Measurements from ENCODE around the gene CAMK2A.

The CAMK2A gene

DNA sequence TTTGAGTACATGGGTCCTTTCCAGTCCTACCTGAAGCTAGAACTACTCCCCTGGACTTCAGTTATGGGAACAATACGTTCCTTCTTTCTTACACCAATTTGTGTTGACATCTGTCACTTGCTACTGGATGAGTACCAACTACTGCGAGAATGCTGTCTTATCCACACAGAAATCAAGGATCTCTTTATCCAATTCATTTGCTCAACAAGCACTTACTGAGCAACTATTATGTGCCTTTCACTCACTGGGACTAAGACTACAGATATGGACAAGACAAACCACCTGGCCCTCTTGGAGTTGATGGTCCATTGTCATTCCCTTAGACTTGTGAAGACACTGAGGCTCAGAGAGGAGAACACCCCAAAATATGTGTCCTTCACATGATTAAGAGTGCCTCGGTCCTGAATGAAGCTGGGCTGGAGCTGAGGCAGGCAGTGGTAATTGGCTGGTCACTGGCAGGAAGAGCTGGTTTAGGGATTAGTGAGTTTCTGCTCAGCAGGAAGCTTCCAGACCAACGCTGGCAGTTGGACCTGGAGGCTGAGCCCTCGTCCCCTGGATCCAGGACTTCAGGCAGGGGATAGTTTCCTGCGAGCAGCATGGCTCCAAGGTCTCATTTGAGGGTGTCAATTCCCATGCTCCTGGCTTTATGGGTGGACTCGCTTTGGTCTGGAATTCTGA is 21.6 kb upstream of the CAMK2A start:
- Mint-ChIP-seq H3K4me3 (no peak overlapping the region), H3K27ac (no peak overlapping the region), H3K9me3 (no peaks in the 10 kb centered on the region)

DNA sequence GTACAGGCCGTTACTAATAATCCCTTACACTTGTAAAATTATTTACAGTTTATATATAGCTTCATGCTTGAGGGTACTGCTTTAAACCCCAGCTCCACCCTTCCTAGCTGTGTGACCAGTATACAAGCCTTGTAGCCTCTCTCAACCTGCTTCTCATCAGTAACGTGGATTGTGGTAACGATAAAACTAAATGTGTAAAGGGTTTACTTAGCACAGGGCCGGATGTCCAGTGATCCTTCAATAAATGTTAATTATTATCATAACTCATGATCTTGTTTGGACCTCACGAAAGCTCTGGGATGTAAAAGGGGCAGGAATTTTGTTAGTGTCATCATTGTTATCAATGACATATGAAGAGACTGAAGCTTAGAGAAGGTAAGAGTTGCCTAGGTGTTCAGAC is 20.7 kb upstream of the CAMK2A start:
- DNase-seq = no peak
- Mint-ChIP-seq H3K27me3 (peaks cover 0 to 11% of the 10 kb centered on the region in 2 donors), H3K27ac (no peak overlapping the region), H3K4me3 (no peak overlapping the region), H3K4me1 (ENCODE audit: low read depth in 2 of 2) (peaks cover 0 to 5% of the 10 kb centered on the region in 2 donors), H3K36me3 (ENCODE audit: insufficient read depth) (no peaks in the 10 kb centered on the region), H3K9me3 (no peaks in the 10 kb centered on the region)
- no peak for ATAC-seq (replicated peaks)

More for the DNA sequence above, 21.6 kb upstream of the CAMK2A start:
- no peaks in the 10 kb centered on the region for H3K4me1 Mint-ChIP-seq (ENCODE audit: low read depth in 2 of 2)
- no peaks in the 10 kb centered on the region for H3K36me3 Mint-ChIP-seq (ENCODE audit: insufficient read depth)
- H3K27me3 Mint-ChIP-seq = peaks cover 0 to 11% of the 10 kb centered on the region in 2 donors
- no peak for ATAC-seq (replicated peaks)
- DNase-seq = no peak

DNA sequence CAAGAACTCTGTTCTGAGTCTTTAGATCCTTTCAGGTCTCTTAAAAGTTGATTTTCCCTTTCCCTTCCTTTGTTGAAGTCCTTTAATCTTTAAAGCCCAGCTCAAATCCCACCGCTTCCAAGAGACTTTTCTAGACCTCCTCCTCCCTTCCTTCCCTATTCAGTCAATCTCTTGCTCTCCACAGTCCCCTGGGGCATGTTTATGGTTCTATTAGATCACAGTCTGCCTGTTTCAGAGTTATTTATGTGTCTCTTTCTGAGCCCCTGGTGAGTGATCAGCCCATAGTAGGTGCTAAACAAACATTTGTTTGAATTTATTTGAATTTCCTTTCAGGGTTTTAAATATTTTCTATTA is 20.3 kb upstream of the CAMK2A start:
- Mint-ChIP-seq H3K27me3 (peaks cover 0 to 11% of the 10 kb centered on the region in 2 donors), H3K4me1 (ENCODE audit: low read depth in 2 of 2) (peaks cover 0 to 5% of the 10 kb centered on the region in 2 donors), H3K27ac (no peak overlapping the region), H3K9me3 (no peaks in the 10 kb centered on the region), H3K4me3 (no peak overlapping the region), H3K36me3 (ENCODE audit: insufficient read depth) (no peaks in the 10 kb centered on the region)
- no peak for ATAC-seq (replicated peaks)
- DNase-seq = no peak

DNA sequence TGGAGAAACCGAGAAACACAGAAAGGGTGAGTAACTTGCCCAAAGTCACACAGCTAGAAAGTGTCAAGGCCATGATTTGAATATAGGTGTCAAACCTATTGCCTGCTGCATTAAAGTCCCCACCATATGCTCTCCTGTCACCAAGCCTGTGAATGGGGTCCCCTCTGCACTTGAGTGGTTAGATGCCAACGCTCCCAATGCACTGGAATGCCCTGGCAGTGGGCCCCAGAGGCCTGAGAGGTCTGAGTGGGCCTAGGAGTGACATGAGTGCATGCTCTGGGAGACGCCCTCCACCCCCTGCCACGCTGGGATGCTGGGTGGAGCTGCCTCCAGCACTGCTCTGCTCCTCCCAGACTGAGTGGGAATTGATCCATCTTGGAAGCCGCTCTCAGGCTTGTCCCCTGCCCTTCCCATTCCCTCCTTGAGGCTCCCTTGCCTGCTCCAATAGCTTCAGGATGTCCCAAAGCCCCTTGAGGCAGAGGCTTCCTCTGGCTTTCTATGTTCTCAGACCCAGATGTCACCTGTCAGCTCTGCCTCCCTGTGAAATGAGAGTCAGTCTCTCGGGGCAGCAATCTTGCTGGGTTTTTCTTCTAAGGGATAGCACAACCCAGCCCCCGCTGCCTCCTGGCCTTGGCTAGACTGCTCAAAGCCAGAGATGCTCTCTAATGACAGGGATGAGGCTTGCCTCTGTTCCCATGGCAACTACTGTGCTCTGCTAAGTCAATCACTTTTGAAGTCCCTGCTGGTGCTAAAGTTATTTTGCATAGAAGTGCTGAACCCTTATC is 19.7 kb upstream of the CAMK2A start:
- no peak for ATAC-seq (replicated peaks)
- peaks cover 0 to 14% of the 10 kb centered on the region in 2 donors for H3K27me3 Mint-ChIP-seq

DNA sequence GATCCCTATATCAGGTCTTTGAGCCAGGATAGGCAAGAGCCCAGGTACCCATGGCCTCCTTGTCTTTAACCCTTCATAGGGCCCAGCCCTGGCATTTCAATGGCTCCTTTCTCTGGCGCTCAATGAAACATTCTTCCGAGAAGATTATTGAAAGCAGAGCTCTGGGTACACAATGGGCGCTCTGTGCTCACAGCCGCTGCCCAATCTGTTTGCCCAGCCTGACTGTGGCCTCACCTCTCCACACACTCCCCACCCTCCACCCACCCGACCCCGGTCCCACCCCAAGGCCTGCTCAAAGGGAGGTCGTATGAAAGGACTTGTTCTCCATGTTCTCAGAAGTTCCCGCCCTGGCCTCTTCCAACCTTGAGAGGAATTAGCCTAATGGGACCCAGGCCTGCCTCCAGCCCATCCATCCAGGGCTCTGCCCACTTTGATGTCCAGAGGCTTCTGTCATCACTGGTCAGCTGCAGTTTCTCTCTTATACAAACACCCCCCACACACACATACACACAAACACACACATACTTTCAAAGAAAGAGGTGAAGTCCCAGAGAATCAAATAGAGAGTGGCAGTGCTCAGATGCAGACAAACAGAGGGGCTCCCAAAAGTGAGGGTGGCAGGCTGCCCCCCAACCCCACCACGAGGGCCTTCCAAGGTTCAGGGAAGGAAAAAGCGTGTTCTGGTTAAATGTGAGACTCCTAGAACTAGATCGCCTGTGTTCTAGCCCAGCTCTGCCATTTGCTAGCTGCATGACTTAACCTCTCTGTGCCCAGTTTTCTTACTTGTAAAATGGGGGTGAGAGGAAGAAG is 18.2 kb upstream of the CAMK2A start:
- ATAC-seq (replicated peaks) (no peak), DNase-seq (no peak)
- Mint-ChIP-seq H3K4me3 (no peak overlapping the region), H3K27me3 (peaks cover 0 to 28% of the 10 kb centered on the region in 2 donors), H3K4me1 (ENCODE audit: low read depth in 2 of 2) (peaks cover 0 to 5% of the 10 kb centered on the region in 2 donors), H3K27ac (no peak overlapping the region), H3K9me3 (no peaks in the 10 kb centered on the region), H3K36me3 (ENCODE audit: insufficient read depth) (no peaks in the 10 kb centered on the region)

More for the DNA sequence above, 19.7 kb upstream of the CAMK2A start:
- no peaks in the 10 kb centered on the region for H3K9me3 Mint-ChIP-seq
- DNase-seq = no peak
- no peak overlapping the region for H3K27ac Mint-ChIP-seq
- H3K4me3 Mint-ChIP-seq = no peak overlapping the region
- peaks cover 0 to 5% of the 10 kb centered on the region in 2 donors for H3K4me1 Mint-ChIP-seq (ENCODE audit: low read depth in 2 of 2)
- H3K36me3 Mint-ChIP-seq (ENCODE audit: insufficient read depth) = no peaks in the 10 kb centered on the region

DNA sequence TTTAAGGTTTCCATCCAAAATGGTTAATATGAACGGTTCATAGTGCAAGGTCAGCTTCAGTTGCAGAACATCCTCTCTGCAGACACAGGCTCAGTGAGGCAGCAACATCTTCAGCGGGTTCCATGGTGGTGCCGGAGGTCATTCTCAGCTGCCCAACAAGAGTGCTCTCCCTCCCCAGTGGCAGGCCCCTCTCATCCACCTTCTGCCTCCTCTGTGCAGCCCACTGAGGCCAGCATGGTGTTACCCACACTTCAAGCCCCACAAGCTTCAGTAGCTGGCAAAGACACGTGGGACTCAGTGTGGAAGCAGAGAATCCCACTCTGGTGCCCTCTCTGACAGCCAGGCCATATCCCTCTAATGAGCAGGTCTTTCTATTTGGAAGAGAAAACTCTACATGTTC is 17.2 kb upstream of the CAMK2A start:
- Mint-ChIP-seq H3K4me3 (no peak overlapping the region), H3K9me3 (no peaks in the 10 kb centered on the region), H3K27me3 (peaks cover 2 to 39% of the 10 kb centered on the region in 2 donors), H3K36me3 (ENCODE audit: insufficient read depth) (no peaks in the 10 kb centered on the region), H3K4me1 (ENCODE audit: low read depth in 2 of 2) (peaks cover 0 to 5% of the 10 kb centered on the region in 2 donors), H3K27ac (no peak overlapping the region)
- DNase-seq (no peak), ATAC-seq (replicated peaks) (no peak)

DNA sequence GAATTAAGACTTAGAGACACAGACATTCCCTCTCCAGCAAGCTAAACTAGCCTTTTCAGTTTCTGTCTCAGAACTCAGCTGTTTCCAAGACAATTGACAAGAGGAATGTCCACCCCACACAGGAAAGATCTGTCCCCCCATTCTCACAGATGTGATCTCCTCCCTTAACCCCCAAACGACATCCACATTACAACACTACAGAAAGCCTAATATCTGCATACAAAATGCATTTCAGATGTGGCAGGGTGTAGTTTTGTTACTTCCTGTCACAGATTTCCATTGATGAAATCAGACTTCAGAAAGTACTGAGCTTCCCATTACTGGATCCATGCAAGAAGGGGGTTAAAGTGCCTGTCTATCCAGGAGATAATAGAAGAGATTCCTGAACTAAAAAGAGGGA is 16.0 kb upstream of the CAMK2A start:
- Mint-ChIP-seq H3K36me3 (ENCODE audit: insufficient read depth) (no peaks in the 10 kb centered on the region), H3K27me3 (peaks cover 14 to 41% of the 10 kb centered on the region in 2 donors), H3K9me3 (no peaks in the 10 kb centered on the region), H3K4me3 (no peak overlapping the region), H3K4me1 (ENCODE audit: low read depth in 2 of 2) (peaks cover 0 to 5% of the 10 kb centered on the region in 2 donors), H3K27ac (peak overlapping the region in 1 of 2 donors; percentile 1)
- no peak for DNase-seq
- ATAC-seq (replicated peaks) = no peak

DNA sequence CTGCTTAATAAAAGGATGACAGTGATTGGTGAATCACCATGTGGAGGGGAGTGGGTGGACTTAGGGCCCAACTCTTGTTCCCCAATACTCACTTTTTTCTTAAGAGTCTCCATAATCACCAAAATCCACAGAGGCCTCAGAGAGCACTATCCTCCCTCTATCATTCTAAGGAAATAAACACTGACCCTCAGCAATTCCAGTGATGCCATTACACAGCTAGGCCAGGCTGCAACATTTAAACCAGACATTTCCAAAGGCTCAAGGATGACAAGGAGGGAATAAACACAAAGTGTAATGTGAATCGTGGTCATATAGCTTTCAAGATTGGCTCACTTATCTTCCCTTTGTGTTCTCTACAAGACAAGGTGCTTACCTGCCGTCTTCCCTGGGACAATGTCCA is 15.5 kb upstream of the CAMK2A start:
- Mint-ChIP-seq H3K4me3 (no peak overlapping the region), H3K36me3 (ENCODE audit: insufficient read depth) (no peaks in the 10 kb centered on the region)

DNA sequence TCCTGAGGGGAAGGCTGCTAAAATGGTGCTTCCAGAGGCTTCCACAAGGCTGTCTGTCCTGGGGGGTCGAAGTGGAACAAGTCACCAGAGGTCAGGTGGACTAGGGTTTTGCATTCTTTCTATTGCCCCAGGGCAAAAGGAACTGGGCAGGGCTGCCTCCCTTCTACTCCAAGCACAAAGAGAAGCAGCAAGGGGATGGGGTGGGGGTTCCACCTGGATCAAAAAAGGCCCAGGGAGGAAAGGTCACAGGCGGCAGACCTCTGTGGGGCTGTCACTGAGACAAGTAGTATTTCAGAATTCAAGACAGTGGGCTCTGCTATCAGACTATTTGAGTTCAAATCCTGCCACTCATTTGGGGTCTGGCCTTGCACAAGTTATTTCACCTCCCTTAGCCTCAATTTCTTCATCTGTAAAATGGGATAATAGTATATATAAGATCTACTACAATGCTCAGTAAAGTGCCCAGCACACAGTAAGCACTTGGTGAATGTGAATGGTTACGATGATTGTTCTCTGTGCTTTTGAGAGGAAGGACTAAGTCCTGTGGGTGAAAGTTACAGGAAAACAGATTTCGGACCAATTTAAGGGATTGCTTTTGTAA is 15.0 kb upstream of the CAMK2A start:
- no peak for ATAC-seq (replicated peaks)
- no peaks in the 10 kb centered on the region for H3K9me3 Mint-ChIP-seq
- H3K4me1 Mint-ChIP-seq (ENCODE audit: low read depth in 2 of 2) = peaks cover 0 to 5% of the 10 kb centered on the region in 2 donors
- H3K27ac Mint-ChIP-seq = no peak overlapping the region
- H3K4me3 Mint-ChIP-seq = no peak overlapping the region
- no peaks in the 10 kb centered on the region for H3K36me3 Mint-ChIP-seq (ENCODE audit: insufficient read depth)
- peaks cover 21 to 50% of the 10 kb centered on the region in 2 donors for H3K27me3 Mint-ChIP-seq
- no peak for DNase-seq

More for the DNA sequence above, 15.5 kb upstream of the CAMK2A start:
- ATAC-seq (replicated peaks) (no peak), DNase-seq (no peak)
- H3K4me1 Mint-ChIP-seq (ENCODE audit: low read depth in 2 of 2) = peaks cover 0 to 5% of the 10 kb centered on the region in 2 donors
- no peak overlapping the region for H3K27ac Mint-ChIP-seq
- no peaks in the 10 kb centered on the region for H3K9me3 Mint-ChIP-seq
- H3K27me3 Mint-ChIP-seq = peaks cover 17 to 45% of the 10 kb centered on the region in 2 donors

DNA sequence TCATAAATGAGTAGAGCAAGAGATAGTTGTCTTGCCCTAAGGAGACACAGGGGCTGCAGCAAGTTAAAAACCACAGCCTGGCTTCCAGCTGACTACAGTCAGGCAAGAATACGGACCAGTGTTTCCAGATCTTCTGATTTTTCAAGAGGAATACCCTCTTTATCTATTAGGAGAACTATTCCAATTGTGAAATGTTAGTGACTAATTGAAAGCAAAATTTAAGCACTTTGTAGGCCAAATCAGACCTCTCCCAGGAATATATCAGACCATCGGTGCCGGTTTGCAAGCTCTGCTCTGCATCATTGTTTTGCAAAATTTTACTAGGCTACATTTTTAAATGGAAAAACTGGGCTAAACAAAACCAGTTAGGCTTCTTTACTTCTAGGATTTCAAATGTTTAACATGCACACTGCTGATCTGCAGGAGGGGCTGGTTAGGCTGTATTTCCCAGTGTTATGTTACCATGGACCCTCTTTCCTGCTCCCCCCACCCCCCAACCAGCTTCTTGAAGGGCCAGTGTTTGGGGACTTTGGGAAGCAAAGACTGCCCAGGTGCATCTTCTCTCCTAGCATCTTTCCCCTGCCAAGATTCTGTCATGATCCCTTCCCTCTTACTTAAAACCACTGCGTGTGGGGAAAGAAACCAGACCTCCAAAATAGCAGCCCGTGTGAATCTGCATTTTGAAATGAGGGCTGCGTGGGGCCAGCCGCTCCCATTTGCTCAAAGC is 14.2 kb upstream of the CAMK2A start:
- no peaks in the 10 kb centered on the region for H3K9me3 Mint-ChIP-seq
- DNase-seq (no peak), ATAC-seq (replicated peaks) (no peak)
- no peaks in the 10 kb centered on the region for H3K36me3 Mint-ChIP-seq (ENCODE audit: insufficient read depth)
- peaks cover 0 to 5% of the 10 kb centered on the region in 2 donors for H3K4me1 Mint-ChIP-seq (ENCODE audit: low read depth in 2 of 2)
- peaks cover 21 to 58% of the 10 kb centered on the region in 2 donors for H3K27me3 Mint-ChIP-seq
- no peak overlapping the region for H3K27ac Mint-ChIP-seq
- no peak overlapping the region for H3K4me3 Mint-ChIP-seq

DNA sequence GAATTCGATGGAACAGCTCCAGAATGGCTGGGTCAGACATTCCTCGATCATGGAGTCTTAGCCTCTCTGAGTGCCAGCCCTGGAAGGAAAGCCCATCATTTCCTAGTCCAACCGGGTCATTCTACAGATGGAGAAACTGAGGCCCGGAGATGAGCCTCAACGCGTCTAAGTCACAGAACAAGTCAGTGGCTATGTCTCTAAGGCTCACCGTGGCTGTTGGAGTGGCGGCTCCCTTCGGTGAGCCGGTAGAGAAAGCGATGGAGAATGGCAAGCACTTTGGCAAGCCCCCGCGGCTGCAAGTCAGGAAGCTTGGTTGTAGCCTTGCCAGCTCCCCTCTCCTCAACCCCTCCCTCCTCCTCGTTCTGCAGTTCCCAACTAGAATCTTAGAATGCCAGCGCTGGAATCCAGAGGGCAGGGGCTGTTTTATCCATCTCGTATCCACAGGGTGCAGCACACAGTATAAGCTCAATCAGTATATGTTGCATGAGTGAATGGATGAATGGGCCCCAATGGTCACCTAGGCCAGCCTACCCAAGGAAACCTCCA is 13.6 kb upstream of the CAMK2A start:
- Mint-ChIP-seq H3K4me1 (ENCODE audit: low read depth in 2 of 2) (peaks cover 0 to 5% of the 10 kb centered on the region in 2 donors), H3K27ac (no peak overlapping the region), H3K4me3 (no peak overlapping the region), H3K36me3 (ENCODE audit: insufficient read depth) (no peaks in the 10 kb centered on the region), H3K27me3 (peaks cover 21 to 60% of the 10 kb centered on the region in 2 donors), H3K9me3 (no peaks in the 10 kb centered on the region)
- ATAC-seq (replicated peaks) (no peak), DNase-seq (no peak)

DNA sequence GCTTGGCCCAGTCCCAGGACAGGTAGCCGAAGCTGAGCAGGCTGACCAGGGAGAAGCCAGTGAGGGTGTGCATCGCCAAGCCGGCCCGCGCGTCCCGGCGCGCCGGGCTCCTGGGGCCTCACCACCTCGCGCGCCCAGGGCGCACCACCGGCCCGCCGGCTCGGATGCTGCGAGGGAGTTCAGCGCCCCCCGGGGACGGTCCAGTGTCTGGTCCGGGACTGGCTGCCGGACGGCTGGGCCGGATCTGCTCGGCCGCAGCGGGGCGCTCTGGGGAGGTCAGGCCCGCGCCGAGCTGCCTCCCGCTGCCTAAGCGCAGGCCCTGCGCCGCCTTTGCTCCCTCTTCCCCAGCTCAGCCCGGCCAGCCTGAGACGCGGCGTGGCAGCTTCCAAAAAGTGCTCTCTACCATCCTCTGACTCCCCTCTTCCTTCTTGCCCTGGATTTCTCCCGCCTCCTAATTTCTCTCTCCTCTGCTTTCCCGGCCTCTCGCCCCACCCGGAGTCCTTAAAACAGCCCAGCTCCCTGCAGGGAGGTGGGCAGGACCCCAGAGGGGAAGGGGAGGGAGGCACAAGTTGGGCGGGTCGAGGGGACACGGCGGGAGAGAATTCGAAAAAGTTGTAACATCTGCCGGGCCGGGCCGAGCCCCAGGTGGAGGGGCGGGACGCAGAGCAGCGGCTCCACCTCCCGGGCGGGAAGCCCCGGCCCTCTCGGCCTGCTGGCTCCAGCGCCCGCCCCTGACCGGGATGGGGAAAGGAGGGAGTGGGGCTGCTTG is 12.9 kb upstream of the CAMK2A start, which contains the start of gene ARSI:
TSS of gene ARSI (minus strand) at position 605 of the 769 bp plus-strand sequence. CDS start at position 73, 532 bp downstream.
- ATAC-seq (replicated peaks) (no peak), DNase-seq (no peak)
- Mint-ChIP-seq H3K4me3 (no peak within 1 kb of the TSS), H3K9me3 (no peaks in the 10 kb centered on the region), H3K27ac (no peak within 1 kb of the TSS), H3K4me1 (ENCODE audit: low read depth in 2 of 2) (peaks cover 0 to 5% of the 10 kb centered on the region in 2 donors), H3K36me3 (ENCODE audit: insufficient read depth) (no peaks in the 10 kb centered on the region), H3K27me3 (peaks cover 21 to 66% of the 10 kb centered on the region in 2 donors)

Measured in effector memory CD8-positive, alpha-beta T cell (primary cell).